Heart left ventricle (tissue), 13 donors: ENCODE measurements around the gene KLHDC1.

Experiments
- CTCF ChIP-seq, 12 donors: fragments of 200-600 bp; sonication (generic) in 4 of 12; IDR thresholded peaks; one replicate each; pipeline versions ENCODE4 v1.5.0 to v1.8.0; 2018 to 2022; ENCODE audit warnings: antibody characterized with exemption in 12 of 12, mild to moderate bottlenecking in 5 of 12
- POLR2A ChIP-seq, 2 donors: fragments of 450-650 bp; IDR thresholded peaks; one replicate each; pipeline ENCODE4 v1.6.1; 2017; ENCODE audit warnings: antibody characterized with exemption in 2 of 2, mild to moderate bottlenecking in 2 of 2, moderate library complexity in 2 of 2
- donor health status: ischemic (EF 13 %, LVEDD 7.1; RV severe dilation, severe dysfunction).
- donor health status: DM: no; HTN: yes; CAD: no.
- donor health status: DM: no; HTN: no; CAD: no.
- donor health status: ischemic (EF 25% LVEDD 6.9; RV normal size, moderate dysfunction).
- donor health status: ischemic (EF 25% LVEDD 5.7; RV mildly dilated, moderate dysfunction).
- donor health status: ischemic (EF 35%, LVEDD 5.7; RV mildly dilated, moderate dysfunction).
- donor health status: nonischemic (EF 11% LVEDD 7.7; RV severe dilation, severe dysfunction).
- donor health status: DM: yes; HTN: yes; CAD: no.
- donor health status: PGD.
- donor health status: ischemic (EF 29% LVEDD 5.4; RV normal size, mild dysfunction).
- donor health status: nonischemic (EF 23%, LVEDD 6.1; RV moderate dilation, normal function).

DNA sequence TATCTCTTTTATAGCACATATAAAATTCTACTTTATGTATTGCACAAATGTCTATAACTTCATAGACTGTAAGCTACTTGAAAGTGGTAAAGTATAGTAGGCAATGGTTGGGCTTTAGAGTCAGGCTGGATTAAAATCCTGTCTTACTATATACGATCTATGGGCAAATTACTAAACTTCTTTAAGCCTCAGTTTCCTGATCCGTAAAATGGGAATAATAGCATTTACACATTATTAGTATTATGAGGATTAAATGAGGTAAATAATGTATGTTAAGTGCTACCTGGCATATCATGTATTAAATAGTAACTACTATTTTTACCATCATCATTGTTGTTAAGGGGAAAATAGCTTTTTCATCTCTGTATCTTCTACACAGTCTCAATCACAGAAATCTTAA, 19.3 kb upstream of the KLHDC1 start:
- TF ChIP-seq POLR2A (IDR thresholded peaks at IDR 0.05) (no peak), CTCF (IDR thresholded peaks at IDR 0.05) (no peak)
